Glutamatergic neuron (in vitro differentiated cells): ENCODE results near the gene TFRC. TPM values are rescaled to one million over a fixed set of nuclear protein-coding genes. Genes with fewer than 3 reads are reported as not detected.
"Not testable (repeated sequence)": the region's sequence is repeated elsewhere in the genome, so short reads cannot be mapped to it uniquely, and the experiment has no call there.

Experiments
- DNase-seq: peaks from one replicate; pipeline ENCODE4 v3.0.0; 2022
- H3K27ac Mint-ChIP-seq: one replicate; pipeline ENCODE4 v1.8.0; 2020; ENCODE audit warnings: mild to moderate bottlenecking, mixed read lengths, inconsistent platforms; ENCODE audit not compliant: unreplicated experiment
- H3K27me3 Mint-ChIP-seq: one replicate; pipeline ENCODE4 v1.8.0; 2020; ENCODE audit warnings: mild to moderate bottlenecking, moderate library complexity, mixed read lengths, inconsistent platforms; ENCODE audit not compliant: unreplicated experiment
- H3K36me3 Mint-ChIP-seq: one replicate; pipeline ENCODE4 v1.8.0; 2020; ENCODE audit warnings: mild to moderate bottlenecking, mixed read lengths, inconsistent platforms; ENCODE audit not compliant: unreplicated experiment
- H3K4me1 Mint-ChIP-seq: one replicate; pipeline ENCODE4 v1.8.0; 2020; ENCODE audit warnings: mild to moderate bottlenecking, low read depth, mixed read lengths, inconsistent platforms; ENCODE audit not compliant: unreplicated experiment
- H3K4me3 Mint-ChIP-seq: one replicate; pipeline ENCODE4 v1.8.0; 2020; ENCODE audit warnings: mild to moderate bottlenecking, mixed read lengths, inconsistent platforms; ENCODE audit not compliant: unreplicated experiment
- H3K9me3 Mint-ChIP-seq: one replicate; pipeline ENCODE4 v1.8.0; 2020; ENCODE audit warnings: mild to moderate bottlenecking, moderate library complexity, mixed read lengths, inconsistent platforms; ENCODE audit not compliant: unreplicated experiment
- total RNA-seq: library from RNA; stranded (reverse); fragmentation: NEBNext Ultra II Directional; extraction: Animal tissue kit (Norgen Biotek cat#: 25700); gene quantifications from one replicate; pipeline ENCODE4 v1.2.1, GENCODE V29; 2021; ENCODE audit not compliant: unreplicated experiment
- TF ChIP-seq, protein P1 (sequence below): fragments of 200-600 bp; sonication (generic); IDR thresholded peaks from one replicate; pipeline ENCODE4 v1.5.0; 2021; ENCODE audit not compliant: partially characterized antibody, unreplicated experiment

TFRC gene
- total RNA-seq, 1 donor from 2014 or later, result 35.8 TPM

DNA sequence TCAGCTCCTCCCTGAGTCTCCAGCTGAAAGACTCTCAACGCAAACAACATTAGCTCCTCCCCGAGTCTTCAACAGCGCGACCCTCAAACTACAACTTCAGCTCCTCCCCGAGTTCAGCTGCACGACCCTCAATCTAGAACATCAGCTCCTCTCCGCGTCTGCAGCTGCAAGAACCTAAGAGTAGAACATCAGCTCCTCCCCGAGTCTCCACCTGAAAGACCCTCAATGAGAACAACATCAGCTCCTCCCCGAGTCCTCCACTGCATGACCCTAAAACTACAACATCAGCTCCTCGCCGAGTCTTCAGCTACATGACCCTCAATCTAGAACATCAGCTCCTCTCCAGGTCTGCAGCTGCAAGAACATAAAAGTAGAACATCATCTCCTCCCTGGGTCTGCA lies 78.3 kb downstream of the TFRC start:
- TF ChIP-seq, protein P1, sequence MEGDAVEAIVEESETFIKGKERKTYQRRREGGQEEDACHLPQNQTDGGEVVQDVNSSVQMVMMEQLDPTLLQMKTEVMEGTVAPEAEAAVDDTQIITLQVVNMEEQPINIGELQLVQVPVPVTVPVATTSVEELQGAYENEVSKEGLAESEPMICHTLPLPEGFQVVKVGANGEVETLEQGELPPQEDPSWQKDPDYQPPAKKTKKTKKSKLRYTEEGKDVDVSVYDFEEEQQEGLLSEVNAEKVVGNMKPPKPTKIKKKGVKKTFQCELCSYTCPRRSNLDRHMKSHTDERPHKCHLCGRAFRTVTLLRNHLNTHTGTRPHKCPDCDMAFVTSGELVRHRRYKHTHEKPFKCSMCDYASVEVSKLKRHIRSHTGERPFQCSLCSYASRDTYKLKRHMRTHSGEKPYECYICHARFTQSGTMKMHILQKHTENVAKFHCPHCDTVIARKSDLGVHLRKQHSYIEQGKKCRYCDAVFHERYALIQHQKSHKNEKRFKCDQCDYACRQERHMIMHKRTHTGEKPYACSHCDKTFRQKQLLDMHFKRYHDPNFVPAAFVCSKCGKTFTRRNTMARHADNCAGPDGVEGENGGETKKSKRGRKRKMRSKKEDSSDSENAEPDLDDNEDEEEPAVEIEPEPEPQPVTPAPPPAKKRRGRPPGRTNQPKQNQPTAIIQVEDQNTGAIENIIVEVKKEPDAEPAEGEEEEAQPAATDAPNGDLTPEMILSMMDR, result no peak
- Mint-ChIP-seq H3K4me1 (no peaks in the 10 kb centered on the region), H3K27ac (no peak overlapping the region), H3K9me3 (peaks cover 10% of the 10 kb centered on the region), H3K4me3 (no peak overlapping the region), H3K36me3 (no peaks in the 10 kb centered on the region), H3K27me3 (peaks cover 4% of the 10 kb centered on the region)
- no peak for DNase-seq

DNA sequence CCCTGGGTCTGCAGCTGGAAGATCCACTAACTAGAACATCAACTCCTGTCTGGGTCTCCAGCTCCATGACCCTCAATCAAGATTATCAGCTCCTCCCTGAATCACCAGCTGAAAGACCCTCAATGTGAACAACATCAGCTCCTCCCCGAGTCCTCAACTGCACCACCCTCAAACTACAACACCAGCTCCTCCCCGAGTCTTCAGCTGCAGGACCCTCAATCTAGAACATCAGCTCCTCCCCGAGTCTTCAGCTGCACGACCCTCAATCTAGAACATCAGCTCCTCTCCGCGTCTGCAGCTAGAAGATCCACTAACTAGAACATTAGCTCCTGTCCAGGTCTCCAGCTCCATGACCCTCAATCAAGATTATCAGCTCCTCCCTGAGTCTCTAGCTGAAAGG lies 79.2 kb downstream of the TFRC start:
- H3K36me3 Mint-ChIP-seq, H3K9me3 Mint-ChIP-seq, H3K4me3 Mint-ChIP-seq, H3K27me3 Mint-ChIP-seq, H3K27ac Mint-ChIP-seq, DNase-seq, H3K4me1 Mint-ChIP-seq: not testable (repeated sequence)

DNA sequence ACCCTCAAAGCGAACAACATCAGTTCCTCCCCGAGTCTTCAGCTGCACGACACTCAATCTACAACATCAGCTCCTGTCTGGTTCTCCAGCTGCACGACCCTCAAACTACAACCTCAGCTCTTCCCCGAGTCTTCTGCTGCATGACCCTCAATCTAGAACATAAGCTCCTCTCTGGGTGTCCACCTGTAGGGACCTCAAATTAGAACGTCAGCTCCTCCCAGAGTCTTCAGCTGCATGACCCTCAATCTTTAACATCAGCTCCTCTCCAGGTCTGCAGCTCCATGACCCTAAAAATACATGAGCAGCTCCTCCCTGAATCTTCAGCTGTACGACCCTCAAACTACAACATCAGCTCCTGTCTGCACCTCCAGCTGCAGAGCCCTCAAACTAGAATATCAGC lies 80.7 kb downstream of the TFRC start:
- not testable (repeated sequence) for H3K27ac Mint-ChIP-seq, H3K4me3 Mint-ChIP-seq, H3K36me3 Mint-ChIP-seq, H3K4me1 Mint-ChIP-seq, H3K9me3 Mint-ChIP-seq, H3K27me3 Mint-ChIP-seq, DNase-seq

DNA sequence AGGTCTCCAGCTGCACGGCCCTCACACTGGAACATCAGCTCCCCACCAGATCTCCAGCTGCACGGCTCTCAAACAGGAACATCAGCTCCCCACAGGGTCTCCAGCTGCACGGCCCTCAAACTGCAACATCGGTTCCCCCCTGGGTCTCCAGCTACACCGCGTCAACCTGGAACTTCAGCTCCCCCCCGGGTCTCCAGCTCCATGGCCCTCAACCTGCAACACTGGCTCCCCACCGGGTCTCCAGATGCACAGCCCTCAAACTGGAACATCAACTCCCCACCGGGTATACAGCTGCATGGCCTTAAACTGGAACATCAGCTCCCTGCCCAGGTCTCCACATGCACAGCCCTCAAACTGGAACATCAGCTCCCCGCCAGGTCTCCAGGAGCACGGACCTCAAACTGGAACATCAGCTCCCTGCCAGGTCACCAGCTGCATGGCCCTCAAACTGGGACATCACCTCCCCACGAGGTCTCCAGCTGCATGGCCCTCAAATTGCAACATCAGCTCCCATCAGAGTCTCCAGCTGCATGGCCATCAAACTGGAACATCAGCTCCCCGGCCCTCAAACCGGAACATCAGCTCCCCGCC lies 81.4 kb downstream of the TFRC start:
- H3K27ac Mint-ChIP-seq, H3K4me1 Mint-ChIP-seq, H3K27me3 Mint-ChIP-seq, DNase-seq, H3K36me3 Mint-ChIP-seq, H3K9me3 Mint-ChIP-seq, H3K4me3 Mint-ChIP-seq: not testable (repeated sequence)

DNA sequence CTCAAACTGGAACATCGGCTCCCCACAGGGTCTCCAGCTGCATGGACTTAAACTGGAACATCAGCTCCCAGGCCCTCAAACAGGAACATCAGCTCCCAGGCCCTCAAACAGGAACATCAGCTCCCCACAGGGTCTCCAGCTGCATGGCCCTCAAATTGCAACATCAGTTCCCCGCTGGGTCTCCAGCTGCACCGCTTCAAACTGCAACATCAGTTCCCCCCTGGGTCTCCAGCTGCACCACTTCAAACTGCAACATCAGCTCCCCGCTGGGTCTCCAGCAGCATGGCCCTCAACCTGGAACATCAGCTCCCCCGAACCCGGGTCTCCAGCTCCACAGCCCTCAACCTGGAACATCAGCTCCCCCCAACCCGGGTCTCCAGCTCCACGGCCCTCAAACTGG lies 82.0 kb downstream of the TFRC start:
- Mint-ChIP-seq H3K4me1 (no peaks in the 10 kb centered on the region), H3K27ac (no peak overlapping the region), H3K9me3 (peaks cover 10% of the 10 kb centered on the region), H3K4me3 (no peak overlapping the region), H3K27me3 (peaks cover 2% of the 10 kb centered on the region), H3K36me3 (no peaks in the 10 kb centered on the region)
- TF ChIP-seq, protein P1, result no peak
- no peak for DNase-seq

Other genes with a start within 250 kb of the TFRC start
- gene TNK2, start 173.5 kb downstream of the TFRC start, total RNA-seq, result 46.2 TPM
- 1.2 TPM for gene ZDHHC19, start 129.3 kb upstream of the TFRC start, total RNA-seq
- not detected for gene SLC51A, start 134.4 kb upstream of the TFRC start, total RNA-seq
- gene PCYT1A, start 205.6 kb upstream of the TFRC start, total RNA-seq, result 37.0 TPM
- gene DYNLT2B, start 236.2 kb upstream of the TFRC start, total RNA-seq, result 14.8 TPM